PC-9 (cell line): ENCODE data around the gene RBM8A. TPM values are rescaled to one million over a fixed set of nuclear protein-coding genes. Genes with fewer than 3 reads are reported as not detected.
A peak's percentile ranks its signal among the peaks of the same experiment; 100 is the strongest.
"Not testable (repeated sequence)": the region's sequence is repeated elsewhere in the genome, so short reads cannot be mapped to it uniquely, and the experiment has no call there.

ENCODE experiments used
- BruUV-seq: library from RNA; stranded (reverse); fragments of 400-500 nt; replicated peaks from 2 replicates; lab custom pipeline; 2021; lab: Mats Ljungman, UMichigan
- CTCF ChIA-PET: fragments of 300-600 bp; sonication (Branson Sonifier 250); formaldehyde crosslinking; loops from one replicate; lab custom pipeline; 2022; ENCODE audit warnings: antibody characterized with exemption; lab: Charles Lee
- POLR2A ChIA-PET: fragments of 300-600 bp; sonication (Branson Sonifier 250); formaldehyde crosslinking; loops from one replicate; lab custom pipeline; 2022; ENCODE audit warnings: antibody characterized with exemption; ENCODE audit not compliant: unreplicated experiment; lab: Charles Lee
- DNase-seq, 2 experiments: peaks; one replicate each; pipeline versions ENCODE4 v3.0.0 to v3.0.0-alpha.2; 2015 to 2022; ENCODE audit warnings: mixed read lengths in 1 of 2
- H2AFZ ChIP-seq: fragments of 200-600 bp; sonication (generic); 2 replicates; pipeline ENCODE4 v1.8.1; 2017; ENCODE audit warnings: antibody characterized with exemption
- H3F3A ChIP-seq: fragments of 200-600 bp; sonication (generic); 2 replicates; pipeline ENCODE4 v1.8.1; 2017; ENCODE audit warnings: antibody characterized with exemption, mild to moderate bottlenecking, low read depth; ENCODE audit not compliant: insufficient read depth
- H3K27ac ChIP-seq: fragments of 200-600 bp; sonication (generic); 2 replicates; pipeline ENCODE4 v1.6.1; 2016; ENCODE audit warnings: mixed run types
- H3K27me3 ChIP-seq: fragments of 200-600 bp; sonication (generic); 2 replicates; pipeline ENCODE4 v1.6.1; 2016; ENCODE audit warnings: low read depth, mixed run types; ENCODE audit not compliant: insufficient read depth
- H3K36me3 ChIP-seq: fragments of 200-600 bp; sonication (generic); 2 replicates; pipeline ENCODE4 v1.6.1; 2016; ENCODE audit warnings: low read depth, mixed run types
- H3K4me1 ChIP-seq: fragments of 200-600 bp; sonication (generic); replicated peaks from 2 replicates; pipeline ENCODE4 v1.6.1; 2016; ENCODE audit warnings: mixed run types; ENCODE audit not compliant: insufficient read depth
- H3K4me2 ChIP-seq: fragments of 200-600 bp; sonication (generic); 2 replicates; pipeline ENCODE4 v1.6.1; 2017; ENCODE audit warnings: mixed run types
- H3K4me3 ChIP-seq: fragments of 200-600 bp; sonication (generic); 2 replicates; pipeline ENCODE4 v1.6.1; 2016; ENCODE audit warnings: mixed run types
- H3K79me2 ChIP-seq: fragments of 200-600 bp; sonication (generic); 2 replicates; pipeline ENCODE4 v1.6.1; 2017; ENCODE audit warnings: low read depth, mixed run types
- H3K9me2 ChIP-seq: fragments of 200-600 bp; sonication (generic); 2 replicates; pipeline ENCODE4 v1.8.1; 2017; ENCODE audit warnings: mild to moderate bottlenecking; ENCODE audit not compliant: insufficient read depth
- H3K9me3 ChIP-seq: fragments of 200-600 bp; sonication (generic); 2 replicates; pipeline ENCODE4 v1.8.1; 2016; ENCODE audit warnings: low read depth; ENCODE audit not compliant: insufficient read depth
- H4K20me1 ChIP-seq: fragments of 200-600 bp; sonication (generic); 2 replicates; pipeline ENCODE4 v1.8.1; 2017; ENCODE audit not compliant: insufficient read depth
- CTCF ChIP-seq: fragments of 200-600 bp; sonication (generic); conservative IDR thresholded peaks from 2 replicates; pipeline ENCODE4 v1.6.1; 2017; ENCODE audit warnings: mixed run types, antibody characterized with exemption, mild to moderate bottlenecking, moderate library complexity
- EZH2 ChIP-seq: fragments of 200-600 bp; sonication (generic); IDR thresholded peaks from 2 replicates; pipeline ENCODE4 v1.8.0; 2017; ENCODE audit warnings: antibody characterized with exemption, low read depth
- intact Hi-C: fragments of 100-400 bp; cut with micrococcal nuclease; formaldehyde crosslinking; loops from one replicate; pipeline ENCODE4 v1.10.0; 2022; ENCODE audit not compliant: unreplicated experiment
- total RNA-seq: library from RNA; stranded (reverse); gene quantifications from 2 replicates; pipeline ENCODE4 v1.2.3, GENCODE V29; 2021

Gene RBM8A
- total RNA-seq, 1 experiment from 2014 or later, result 129 TPM

- no peak for DNase-seq
- Histone ChIP-seq H3K27ac (peak overlapping the region; percentile 84), H3K4me1 (peaks cover 16% of the 10 kb centered on the region), H3K36me3 (peaks cover 14% of the 10 kb centered on the region), H2AFZ (peak overlapping the region; percentile 87), H3K79me2 (peaks cover 28% of the 10 kb centered on the region), H3K27me3 (no peaks in the 10 kb centered on the region), H3F3A (peaks cover 34% of the 10 kb centered on the region), H3K4me3 (peak overlapping the region; percentile 97), H4K20me1 (no peaks in the 10 kb centered on the region; the same call in 1 of the 2 replicates), H3K9me2 (no peaks in the 10 kb centered on the region; the same call in 1 of the 2 replicates), H3K4me2 (peak overlapping the region; percentile 93), H3K9me3 (no peaks in the 10 kb centered on the region)
- intact Hi-C loops, result loop anchor here (5.0 kb wide), 1 partner anchor 111 kb away; no protein-coding TSS in a partner anchor
- ChIA-PET CTCF (interaction anchor here (1.9 to 2.2 kb wide), 2 partner anchors 35 to 36 kb away, joined by 7 to 8 read pairs; no protein-coding TSS in a partner anchor), POLR2A (interaction anchor here (0.5 to 0.6 kb wide), 3 partner anchors 21 to 109 kb away, joined by 3 to 8 read pairs (median 3); no protein-coding TSS in a partner anchor)
- no TSS peak for BruUV-seq
- TF ChIP-seq EZH2, result no peak
- TF ChIP-seq CTCF, result no peak
These were observed 610 bp downstream of the RBM8A start for GRCh38 chr1:145926686-145927062.

DNA sequence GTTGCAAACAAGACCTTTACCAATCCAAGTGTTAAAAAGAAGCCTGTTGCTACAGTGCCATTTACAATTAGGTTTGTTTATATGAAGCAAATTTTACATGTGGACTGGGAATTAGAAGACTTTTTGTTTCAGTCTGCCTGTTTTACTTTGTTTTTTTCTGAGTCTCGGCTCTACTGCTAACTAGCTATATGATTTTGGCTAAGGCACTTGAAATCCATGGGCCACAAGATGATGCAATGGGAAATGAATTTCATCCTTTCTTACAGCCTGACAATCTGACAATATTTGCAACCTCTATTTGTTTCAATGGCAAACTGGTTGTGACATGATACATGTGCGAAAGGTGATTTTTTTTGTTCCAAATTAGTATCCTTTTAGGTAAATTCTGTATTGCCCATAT is 5.0 kb downstream of the RBM8A start:
- TF ChIP-seq CTCF, result no peak
- no peak for TF ChIP-seq EZH2
- POLR2A ChIA-PET, result no interaction called here

DNA sequence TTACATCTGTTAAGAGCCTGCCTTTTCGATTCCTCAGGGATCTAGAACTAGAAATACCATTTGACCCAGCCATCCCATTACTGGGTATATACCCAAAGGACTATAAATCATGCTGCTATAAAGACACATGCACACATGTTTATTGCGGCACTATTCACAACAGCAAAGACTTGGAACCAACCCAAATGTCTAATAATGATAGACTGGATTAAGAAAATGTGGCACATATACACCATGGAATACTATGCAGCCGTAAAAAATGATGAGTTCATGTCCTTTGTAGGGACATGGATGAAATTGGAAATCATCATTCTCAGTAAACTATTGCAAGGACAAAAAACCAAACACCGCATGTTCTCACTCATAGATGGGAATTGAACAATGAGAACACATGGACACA is 7.0 kb downstream of the RBM8A start:
- CTCF ChIA-PET, H3K27ac ChIP-seq, H3K9me2 ChIP-seq: not testable (repeated sequence)

More for the DNA sequence above, 5.0 kb downstream of the RBM8A start:
- DNase-seq, result no peak
- BruUV-seq, result no TSS peak
- no peak overlapping the region for H2AFZ ChIP-seq
- H4K20me1 ChIP-seq, result no peaks in the 10 kb centered on the region; the same call in 1 of the 2 replicates
- peaks cover 14% of the 10 kb centered on the region for H3K36me3 ChIP-seq
- peaks cover 41% of the 10 kb centered on the region for H3F3A ChIP-seq
- no peak overlapping the region for H3K4me3 ChIP-seq
- H3K4me2 ChIP-seq, result no peak overlapping the region
- intact Hi-C loops, result no loop called here
- no peaks in the 10 kb centered on the region for H3K9me3 ChIP-seq
- H3K27ac ChIP-seq, result no peak overlapping the region
- no peaks in the 10 kb centered on the region for H3K27me3 ChIP-seq
- H3K4me1 ChIP-seq, result peaks cover 16% of the 10 kb centered on the region
- H3K9me2 ChIP-seq, result no peaks in the 10 kb centered on the region
- CTCF ChIA-PET, result interaction anchor here (0.6 kb wide), 1 partner anchor 31 kb away, joined by 3 read pairs; no protein-coding TSS in a partner anchor
- H3K79me2 ChIP-seq, result peaks cover 26% of the 10 kb centered on the region

More for the DNA sequence above, 7.0 kb downstream of the RBM8A start:
- Histone ChIP-seq H3K4me3 (peak overlapping the region; percentile 80; the same call in 1 of the 2 replicates), H3K4me1 (peaks cover 11% of the 10 kb centered on the region), H3K4me2 (peak overlapping the region; percentile 98), H2AFZ (peak overlapping the region; percentile 96; the same call in 1 of the 2 replicates), H3K79me2 (peaks cover 10% of the 10 kb centered on the region), H3K36me3 (peaks cover 15% of the 10 kb centered on the region; the same call in 1 of the 2 replicates), H3F3A (peaks cover 47% of the 10 kb centered on the region)
- BruUV-seq, DNase-seq, H4K20me1 ChIP-seq, H3K27me3 ChIP-seq, POLR2A ChIA-PET, H3K9me3 ChIP-seq, intact Hi-C loops: not testable (repeated sequence)
